ENCODE measurements around the gene TENM3. TPM values are rescaled to one million over a fixed set of nuclear protein-coding genes. Genes with fewer than 3 reads are reported as not detected.

The TENM3 gene
- total RNA-seq, 1 donor from 2014 or later, result 2.8 TPM

DNA sequence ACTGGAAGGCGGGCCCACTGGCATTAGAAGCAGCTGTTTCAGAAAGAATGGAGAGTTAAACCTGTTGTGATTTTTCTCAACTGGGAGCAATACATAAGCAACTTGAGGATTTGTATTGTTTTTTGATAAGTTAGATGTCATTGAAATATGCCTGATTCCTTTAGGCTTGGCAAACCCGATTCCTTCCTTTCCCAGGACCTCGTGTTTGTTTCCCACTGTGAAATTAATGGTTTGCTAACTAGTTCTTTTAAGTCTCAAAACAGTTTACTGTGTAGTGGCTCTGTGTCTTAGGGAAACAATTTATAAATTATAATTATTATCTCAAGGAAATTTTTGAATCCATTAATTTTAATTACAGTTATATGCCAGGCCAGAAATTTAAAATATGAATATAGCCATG, 456.0 kb downstream of the TENM3 start:
- intact Hi-C loops (cut with DNase I), result no loop called here
- Histone ChIP-seq H3K27me3 (no peaks in the 10 kb centered on the region), H3K36me3 (no peaks in the 10 kb centered on the region), H3K4me1 (no peaks in the 10 kb centered on the region), H3K27ac (no peak overlapping the region), H3K9me3 (no peaks in the 10 kb centered on the region), H3K4me3 (no peak overlapping the region)
- DNase-seq (ENCODE audit: low spot score in 2 of 2), result no peak
- TF ChIP-seq, protein P1, sequence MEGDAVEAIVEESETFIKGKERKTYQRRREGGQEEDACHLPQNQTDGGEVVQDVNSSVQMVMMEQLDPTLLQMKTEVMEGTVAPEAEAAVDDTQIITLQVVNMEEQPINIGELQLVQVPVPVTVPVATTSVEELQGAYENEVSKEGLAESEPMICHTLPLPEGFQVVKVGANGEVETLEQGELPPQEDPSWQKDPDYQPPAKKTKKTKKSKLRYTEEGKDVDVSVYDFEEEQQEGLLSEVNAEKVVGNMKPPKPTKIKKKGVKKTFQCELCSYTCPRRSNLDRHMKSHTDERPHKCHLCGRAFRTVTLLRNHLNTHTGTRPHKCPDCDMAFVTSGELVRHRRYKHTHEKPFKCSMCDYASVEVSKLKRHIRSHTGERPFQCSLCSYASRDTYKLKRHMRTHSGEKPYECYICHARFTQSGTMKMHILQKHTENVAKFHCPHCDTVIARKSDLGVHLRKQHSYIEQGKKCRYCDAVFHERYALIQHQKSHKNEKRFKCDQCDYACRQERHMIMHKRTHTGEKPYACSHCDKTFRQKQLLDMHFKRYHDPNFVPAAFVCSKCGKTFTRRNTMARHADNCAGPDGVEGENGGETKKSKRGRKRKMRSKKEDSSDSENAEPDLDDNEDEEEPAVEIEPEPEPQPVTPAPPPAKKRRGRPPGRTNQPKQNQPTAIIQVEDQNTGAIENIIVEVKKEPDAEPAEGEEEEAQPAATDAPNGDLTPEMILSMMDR (IDR thresholded peaks at IDR 0.05), result no peak

DNA sequence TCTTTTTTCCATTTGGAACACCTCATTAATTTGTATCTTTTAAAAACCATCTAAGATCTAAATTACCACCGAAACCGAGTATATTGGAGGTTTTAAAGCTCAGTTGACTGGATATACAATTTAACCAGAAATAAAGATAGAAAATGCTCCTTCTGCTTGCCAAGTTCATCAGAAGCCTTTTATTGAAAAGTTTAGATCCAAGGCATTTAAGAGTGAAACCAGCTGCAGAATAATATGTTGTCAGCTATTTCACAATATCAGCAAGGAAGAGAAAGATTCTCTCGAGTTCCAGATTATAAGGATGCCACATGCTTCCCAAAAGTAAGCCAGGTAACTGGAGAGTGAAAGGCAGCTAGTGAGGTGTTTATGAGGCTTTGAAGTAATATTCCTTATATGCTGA, 456.6 kb downstream of the TENM3 start:
- TF ChIP-seq, protein P1 (IDR thresholded peaks at IDR 0.05), result no peak
- H3K27me3 ChIP-seq, result no peaks in the 10 kb centered on the region
- no peaks in the 10 kb centered on the region for H3K36me3 ChIP-seq
- no peak for DNase-seq (ENCODE audit: low spot score in 2 of 2)
- intact Hi-C loops (cut with DNase I), result no loop called here
- no peak overlapping the region for H3K27ac ChIP-seq
- no peaks in the 10 kb centered on the region for H3K4me1 ChIP-seq
- no peak overlapping the region for H3K4me3 ChIP-seq
- H3K9me3 ChIP-seq, result no peaks in the 10 kb centered on the region

DNA sequence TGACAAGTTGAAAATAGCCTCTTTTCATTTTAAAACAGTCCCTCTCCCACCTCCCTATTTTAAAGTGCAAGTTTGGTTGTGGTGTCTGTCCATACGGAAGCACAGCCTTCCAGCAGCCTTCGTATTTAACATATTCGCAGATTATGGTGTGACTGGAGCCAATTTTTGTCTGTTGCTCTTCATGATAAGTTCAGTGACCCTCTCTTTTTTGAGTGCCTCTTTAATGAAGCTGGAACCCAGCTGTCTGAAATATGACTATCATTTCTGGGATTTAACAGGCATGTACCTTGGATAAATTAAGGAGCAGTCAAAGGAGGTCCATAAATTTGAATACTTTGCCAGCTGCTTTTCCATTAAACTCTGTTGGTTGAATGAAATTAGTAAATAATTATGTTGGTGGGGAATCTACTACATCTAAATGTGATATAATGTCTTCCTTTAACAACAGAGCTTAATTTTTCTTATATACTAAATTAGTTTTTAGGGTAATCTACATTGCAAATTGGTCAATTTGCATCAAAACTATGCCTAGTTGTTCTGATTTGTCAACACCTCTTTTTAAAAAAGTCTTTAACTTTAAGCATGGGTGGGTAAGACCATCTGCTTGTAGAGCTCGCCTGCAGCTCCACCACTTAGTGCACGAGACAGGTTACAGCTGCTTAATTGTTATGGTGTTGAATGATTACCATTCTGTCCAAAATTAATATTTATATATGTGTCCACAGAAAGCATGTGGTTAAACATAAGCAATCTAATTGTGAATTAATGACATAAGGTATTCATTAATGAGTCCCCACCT, 457.4 kb downstream of the TENM3 start:
- intact Hi-C loops (cut with DNase I), result no loop called here
- DNase-seq (ENCODE audit: low spot score in 2 of 2), result no peak
- H3K27ac ChIP-seq, result no peak overlapping the region
- H3K4me3 ChIP-seq, result no peak overlapping the region
- no peaks in the 10 kb centered on the region for H3K4me1 ChIP-seq
- H3K36me3 ChIP-seq, result no peaks in the 10 kb centered on the region
- no peaks in the 10 kb centered on the region for H3K27me3 ChIP-seq
- TF ChIP-seq, protein P1 (IDR thresholded peaks at IDR 0.05), result no peak
- no peaks in the 10 kb centered on the region for H3K9me3 ChIP-seq

DNA sequence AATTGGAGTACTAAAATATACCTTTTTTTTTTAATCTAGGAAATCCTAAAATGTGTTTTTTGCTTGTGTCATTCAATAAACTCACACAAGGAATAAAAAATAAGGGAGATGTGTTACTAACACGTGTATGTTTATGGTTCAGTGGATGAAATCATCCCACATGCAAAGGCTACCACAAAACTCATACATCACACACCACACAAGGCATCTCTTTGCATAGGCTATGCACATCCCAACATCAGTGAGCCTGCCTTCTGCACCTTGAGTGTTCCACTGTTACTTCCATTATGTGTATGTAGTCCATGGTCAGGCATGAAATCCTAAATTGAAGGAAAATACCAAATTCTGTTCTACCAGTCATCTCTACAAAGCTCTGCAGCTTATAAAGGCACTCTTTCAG, 460.9 kb downstream of the TENM3 start:
- H3K27ac ChIP-seq, result no peak overlapping the region
- intact Hi-C loops (cut with DNase I), result no loop called here
- no peak for DNase-seq (ENCODE audit: low spot score in 2 of 2)
- no peaks in the 10 kb centered on the region for H3K36me3 ChIP-seq
- no peaks in the 10 kb centered on the region for H3K9me3 ChIP-seq
- H3K4me1 ChIP-seq, result no peaks in the 10 kb centered on the region
- TF ChIP-seq, protein P1 (IDR thresholded peaks at IDR 0.05), result no peak
- H3K4me3 ChIP-seq, result no peak overlapping the region
- H3K27me3 ChIP-seq, result no peaks in the 10 kb centered on the region

DNA sequence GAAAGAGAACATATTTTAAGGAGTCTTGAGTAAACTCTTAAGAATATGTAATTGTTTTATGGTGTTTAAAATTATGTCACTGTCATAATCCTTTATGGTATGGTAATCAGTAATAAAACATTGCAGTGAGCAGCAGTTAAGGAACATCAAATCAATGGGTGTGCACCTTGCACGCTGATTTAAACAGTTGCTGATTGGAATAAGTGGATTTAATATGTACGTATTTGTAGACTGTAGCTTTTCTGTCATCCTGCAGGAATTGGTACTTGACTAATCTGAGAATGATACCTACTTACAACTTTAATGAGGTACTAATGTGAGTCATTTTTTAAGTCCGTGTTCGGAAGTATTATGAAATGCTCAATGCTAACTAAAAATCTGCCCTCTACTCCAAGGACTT, 461.7 kb downstream of the TENM3 start:
- intact Hi-C loops (cut with DNase I), result no loop called here
- H3K9me3 ChIP-seq, result no peaks in the 10 kb centered on the region

More for the DNA sequence above, 461.7 kb downstream of the TENM3 start:
- H3K27ac ChIP-seq, result no peak overlapping the region
- H3K4me1 ChIP-seq, result no peaks in the 10 kb centered on the region
- TF ChIP-seq, protein P1 (IDR thresholded peaks at IDR 0.05), result no peak
- DNase-seq (ENCODE audit: low spot score in 2 of 2), result no peak
- no peaks in the 10 kb centered on the region for H3K27me3 ChIP-seq
- H3K4me3 ChIP-seq, result no peak overlapping the region
- H3K36me3 ChIP-seq, result no peaks in the 10 kb centered on the region

Measured in ascending aorta (tissue), 2 donors.